Motor neuron (in vitro differentiated cells): ENCODE measurements around the gene PPIA. TPM values are rescaled to one million over a fixed set of nuclear protein-coding genes. Genes with fewer than 3 reads are reported as not detected.

ENCODE experiments used
- ATAC-seq, 8 experiments: fragments of 200-7000 bp; cut with Tn5 transposase; replicated peaks in 6 of 8; 2 replicates each; pipeline ENCODE4 v1.8.0; 2021; ENCODE audit warnings: mild to moderate bottlenecking in 8 of 8, moderate library complexity in 8 of 8
- H3K27ac ChIP-seq, 2 donors: fragments of 250-450 bp; sonication (Bioruptor Pico); 2 replicates each; pipeline ENCODE4 v1.9.0; 2021; ENCODE audit warnings: antibody characterized with exemption in 2 of 2, mild to moderate bottlenecking in 2 of 2, moderate library complexity in 1 of 2
- H3K4me1 ChIP-seq, 2 donors: fragments of 250-450 bp; sonication (Bioruptor Pico); replicated peaks in 1 of 2; 2 replicates each; pipeline ENCODE4 v1.6.1; 2021; ENCODE audit warnings: antibody characterized with exemption in 2 of 2, mild to moderate bottlenecking in 2 of 2, moderate library complexity in 1 of 2
- H3K4me3 ChIP-seq, 5 donors: fragments of 250-450 bp; sonication (Bioruptor Pico); 2 replicates each; pipeline ENCODE4 v1.9.0; 2021; ENCODE audit warnings: antibody characterized with exemption in 5 of 5, mild to moderate bottlenecking in 5 of 5, moderate library complexity in 4 of 5
- WGBS, 10 experiments: fragments of 450-650 bp; shearing (Covaris generic); methylation state at CpG; one replicate each; pipeline ENCODE4 v1.0.0; 2022; 5-methylcytosine and 5-hydroxymethylcytosine counted together
- in situ Hi-C, 9 experiments: fragments of 400-800 bp; cut with MboI; loops; one replicate each; pipeline ENCODE4 v1.15.0; 2021; ENCODE audit warnings: low sequenced_read_pairs in 9 of 9, low pct_unique_long_range_greater_than_20kb in 2 of 9; ENCODE audit not compliant: unreplicated experiment in 9 of 9
- total RNA-seq, 8 experiments: library from RNA; unstranded; fragments of 300-600 nt; gene quantifications; 2 replicates each; pipeline versions ENCODE4 v1.2.3 to v1.2.4, GENCODE V29; 2022

The PPIA gene
- total RNA-seq, 8 experiments from 2014 or later = 998 to 3,221 (median 1,696) TPM

GRCh38 chr7:44849885-44850544 lies 53.5 kb downstream of the PPIA start:
- in situ Hi-C loops = loop anchor here in 5 of 9 experiments (10.0 to 25.0 kb wide), 5 partner anchors 65 to 287 kb away; partner anchors contain the start of genes TMED4 (in 3 of the 5) and TBRG4 (in 1 of the 5)
- ATAC-seq = no peak
- H3K4me1 ChIP-seq = peaks cover 8 to 18% of the 10 kb centered on the region in 2 donors
- 83 to 100% (median 96%) methylated on average over 1 to 4 of the region's 5 CpGs; no CpG with 5 or more reads in 1 of the 10 experiments for WGBS, 10 experiments
- no peak overlapping the region for H3K27ac ChIP-seq
- no peak overlapping the region for H3K4me3 ChIP-seq

GRCh38 chr7:44852590-44852989 lies 56.1 kb downstream of the PPIA start:
- in situ Hi-C loops = loop anchor here in 5 of 9 experiments (10.0 to 25.0 kb wide), 4 partner anchors 62 to 285 kb away; partner anchors contain the start of gene TBRG4 (in 1 of the 5)
- H3K4me3 ChIP-seq = no peak overlapping the region
- no peak for ATAC-seq
- H3K27ac ChIP-seq = no peak overlapping the region
- 57 to 100% (median 83%) methylated on average over 1 to 3 of the region's 3 CpGs; no CpG with 5 or more reads in 2 of the 10 experiments for WGBS, 10 experiments
- H3K4me1 ChIP-seq = peaks cover 5 to 6% of the 10 kb centered on the region in 2 donors

Other genes starting within 250 kb of the PPIA start
- 10 to 100 TPM; 28.8 to 97.6 (median 48.1) TPM for gene DDX56, start 222.8 kb upstream of the PPIA start, total RNA-seq
- gene TMED4, start 214.4 kb upstream of the PPIA start, total RNA-seq = 10 to 100 TPM; 54.9 to 97.9 (median 66.4) TPM
- 10 to 100 TPM; 27.1 to 89.0 (median 39.9) TPM for gene OGDH, start 190.1 kb upstream of the PPIA start, total RNA-seq
- 10 to 100 TPM; 11.6 to 69.4 (median 22.0) TPM for gene ZMIZ2, start 47.8 kb upstream of the PPIA start, total RNA-seq
- gene H2AZ2, start 51.4 kb downstream of the PPIA start, total RNA-seq = 100 to 1,000 TPM in 7 of 8 experiments, 10 to 100 TPM in 1; 58.6 to 270 (median 130) TPM
- gene PURB, start 88.8 kb downstream of the PPIA start, total RNA-seq = 10 to 100 TPM in 7 of 8 experiments, 1 to 10 TPM in 1; 9.0 to 41.3 (median 13.7) TPM
- gene MYO1G, start 182.3 kb downstream of the PPIA start, total RNA-seq = 1 to 10 TPM in 1 of 8 experiments, under 1 TPM in 7; 0.11 to 1.4 (median 0.46) TPM
- 10 to 100 TPM; 20.7 to 40.2 (median 27.3) TPM for gene CCM2, start 203.5 kb downstream of the PPIA start, total RNA-seq